IPS DF 4.7 (cell line): ENCODE measurements around the gene ERBB2.
"Not testable (repeated sequence)": the region's sequence is repeated elsewhere in the genome, so short reads cannot be mapped to it uniquely, and the experiment has no call there.

ENCODE experiments used
- DNase-seq: peaks from one replicate; pipeline ENCODE4 v3.0.0-alpha.2; 2013; ENCODE audit warnings: low spot score; ENCODE audit errors: extremely low read depth

The ERBB2 gene

DNA sequence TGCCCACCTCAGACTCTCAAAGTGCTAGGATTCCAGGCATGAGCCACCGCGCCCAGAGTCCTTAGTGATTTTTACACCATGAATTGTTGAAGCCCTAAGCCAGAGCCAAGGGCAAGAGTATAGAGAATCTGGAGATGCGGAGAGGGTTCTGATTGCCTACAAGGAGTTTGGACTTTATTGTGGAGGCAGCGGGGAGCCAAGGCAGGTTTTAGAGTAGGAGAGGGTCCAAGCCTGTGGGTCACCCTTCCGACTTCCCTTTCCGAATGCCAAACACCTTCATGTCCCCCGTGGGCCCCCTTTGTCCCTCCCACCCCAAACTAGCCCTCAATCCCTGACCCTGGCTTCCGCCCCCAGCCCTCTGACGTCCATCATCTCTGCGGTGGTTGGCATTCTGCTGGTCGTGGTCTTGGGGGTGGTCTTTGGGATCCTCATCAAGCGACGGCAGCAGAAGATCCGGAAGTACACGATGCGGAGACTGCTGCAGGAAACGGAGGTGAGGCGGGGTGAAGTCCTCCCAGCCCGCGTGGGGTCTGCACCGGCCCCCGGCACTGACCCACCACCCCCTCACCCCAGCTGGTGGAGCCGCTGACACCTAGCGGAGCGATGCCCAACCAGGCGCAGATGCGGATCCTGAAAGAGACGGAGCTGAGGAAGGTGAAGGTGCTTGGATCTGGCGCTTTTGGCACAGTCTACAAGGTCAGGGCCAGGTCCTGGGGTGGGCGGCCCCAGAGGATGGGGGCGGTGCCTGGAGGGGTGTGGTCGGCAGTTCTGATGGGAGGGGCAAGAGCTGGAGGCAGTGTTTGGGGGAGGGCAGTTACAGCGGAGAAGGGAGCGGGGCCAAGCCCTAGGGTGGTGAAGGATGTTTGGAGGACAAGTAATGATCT is 23.3 kb downstream of the ERBB2 start:
- no peak for DNase-seq

DNA sequence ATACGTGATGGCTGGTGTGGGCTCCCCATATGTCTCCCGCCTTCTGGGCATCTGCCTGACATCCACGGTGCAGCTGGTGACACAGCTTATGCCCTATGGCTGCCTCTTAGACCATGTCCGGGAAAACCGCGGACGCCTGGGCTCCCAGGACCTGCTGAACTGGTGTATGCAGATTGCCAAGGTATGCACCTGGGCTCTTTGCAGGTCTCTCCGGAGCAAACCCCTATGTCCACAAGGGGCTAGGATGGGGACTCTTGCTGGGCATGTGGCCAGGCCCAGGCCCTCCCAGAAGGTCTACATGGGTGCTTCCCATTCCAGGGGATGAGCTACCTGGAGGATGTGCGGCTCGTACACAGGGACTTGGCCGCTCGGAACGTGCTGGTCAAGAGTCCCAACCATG is 24.9 kb downstream of the ERBB2 start:
- DNase-seq = no peak

GRCh38 chr17:39725923-39726322 is 26.1 kb downstream of the ERBB2 start:
- DNase-seq = not testable (repeated sequence)

DNA sequence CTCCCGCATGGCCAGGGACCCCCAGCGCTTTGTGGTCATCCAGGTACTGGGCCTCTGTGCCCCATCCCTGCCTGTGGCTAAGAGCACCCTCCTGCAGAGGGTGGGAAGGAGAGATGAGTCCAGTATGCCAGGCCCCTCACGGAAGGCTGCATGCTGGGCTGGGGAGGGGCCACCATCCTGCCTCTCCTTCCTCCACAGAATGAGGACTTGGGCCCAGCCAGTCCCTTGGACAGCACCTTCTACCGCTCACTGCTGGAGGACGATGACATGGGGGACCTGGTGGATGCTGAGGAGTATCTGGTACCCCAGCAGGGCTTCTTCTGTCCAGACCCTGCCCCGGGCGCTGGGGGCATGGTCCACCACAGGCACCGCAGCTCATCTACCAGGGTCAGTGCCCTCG is 26.8 kb downstream of the ERBB2 start:
- no peak for DNase-seq

DNA sequence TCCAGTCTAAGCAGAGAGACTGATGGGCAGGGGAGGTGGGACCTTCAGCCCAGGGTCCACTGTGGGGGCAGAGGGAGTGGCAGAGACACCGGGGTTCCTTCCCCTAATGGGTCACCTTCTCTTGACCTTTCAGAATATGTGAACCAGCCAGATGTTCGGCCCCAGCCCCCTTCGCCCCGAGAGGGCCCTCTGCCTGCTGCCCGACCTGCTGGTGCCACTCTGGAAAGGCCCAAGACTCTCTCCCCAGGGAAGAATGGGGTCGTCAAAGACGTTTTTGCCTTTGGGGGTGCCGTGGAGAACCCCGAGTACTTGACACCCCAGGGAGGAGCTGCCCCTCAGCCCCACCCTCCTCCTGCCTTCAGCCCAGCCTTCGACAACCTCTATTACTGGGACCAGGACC is 27.7 kb downstream of the ERBB2 start:
- DNase-seq = no peak

DNA sequence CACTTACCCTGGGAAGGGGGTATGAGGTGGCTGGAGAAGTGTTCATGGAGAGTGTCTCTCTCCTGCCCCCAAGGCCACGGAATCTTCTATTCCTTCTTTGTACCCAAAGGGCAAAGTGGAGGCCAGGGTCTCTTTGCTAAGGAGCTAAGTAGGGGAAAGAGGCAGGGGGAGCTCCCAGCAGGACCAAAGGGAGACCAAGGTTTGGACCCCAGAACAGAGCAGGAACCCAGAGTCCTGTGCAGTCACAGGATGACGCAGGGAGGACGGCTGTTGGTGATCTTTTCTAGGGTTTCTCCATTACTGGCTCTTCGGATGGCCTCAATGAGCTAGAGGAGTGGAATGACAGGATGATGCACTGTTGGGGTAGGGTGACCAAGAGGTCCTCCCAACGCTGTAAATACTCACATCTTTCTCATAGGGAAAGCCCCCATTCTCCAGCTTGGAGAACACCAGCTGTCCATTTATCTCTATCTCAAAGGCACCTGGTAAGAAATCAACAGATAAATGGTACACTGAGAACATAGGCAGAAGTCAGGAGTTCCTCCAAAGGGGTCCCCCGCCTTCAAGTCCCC is 29.5 kb downstream of the ERBB2 start:
- no peak for DNase-seq

- no peak for DNase-seq
Observed at GRCh38 chr17:39730095-39730921, 30.4 kb downstream of the ERBB2 start, which contains the start of gene MIEN1. Gene MIEN1, minus strand, starts transcription at chr17:39730532. Its CDS starts 37 bp downstream, at chr17:39730495.

- DNase-seq = no peak
Observed at GRCh38 chr17:39732586-39732985, 32.7 kb downstream of the ERBB2 start.

DNA sequence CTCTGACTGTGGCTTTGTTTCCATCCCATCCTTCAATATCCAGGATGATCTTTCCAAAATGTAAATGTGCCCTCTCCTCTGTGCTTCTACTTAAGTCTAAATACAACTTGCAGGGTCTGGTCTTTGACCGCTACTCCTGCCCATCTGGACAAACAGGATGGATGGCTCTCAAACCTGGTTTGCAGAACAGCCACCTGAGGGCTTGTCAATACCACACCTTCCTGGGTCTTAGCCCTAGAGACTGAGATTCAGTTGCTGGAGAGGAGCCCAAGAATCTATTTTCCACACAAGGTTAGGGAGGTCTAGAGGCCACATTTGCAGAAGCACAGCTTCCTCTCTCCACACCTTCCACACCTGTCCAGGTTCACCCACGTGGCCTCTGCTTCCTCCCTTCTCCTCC is 36.0 kb downstream of the ERBB2 start:
- no peak for DNase-seq

- DNase-seq = no peak
Observed at GRCh38 chr17:39736319-39737165, 36.7 kb downstream of the ERBB2 start.

- DNase-seq = no peak
Observed at GRCh38 chr17:39737206-39737759, 37.4 kb downstream of the ERBB2 start.

- no peak for DNase-seq
Observed at GRCh38 chr17:39737760-39738567, 38.1 kb downstream of the ERBB2 start, which contains the start of gene GRB7. Gene GRB7, plus strand, starts transcription at chr17:39737938. Its CDS starts 4,364 bp downstream, at chr17:39742302.

DNA sequence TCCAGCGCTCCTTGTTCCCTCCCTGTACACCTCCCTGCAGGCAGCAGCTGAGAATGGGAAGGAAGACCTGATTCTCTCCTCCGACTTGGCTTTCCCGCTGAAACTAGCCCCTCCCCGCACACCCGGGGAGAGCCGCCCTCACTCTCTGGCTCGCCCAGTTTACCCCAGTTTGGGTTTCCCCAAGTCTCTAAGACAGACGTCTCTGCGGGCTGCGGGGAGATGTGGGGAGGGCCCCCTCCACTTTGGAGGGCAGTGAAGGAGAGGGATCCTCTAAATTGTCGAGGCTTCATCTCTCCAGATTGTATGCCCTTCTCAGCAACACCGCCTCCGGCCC is 38.7 kb downstream of the ERBB2 start:
- DNase-seq = no peak

- no peak for DNase-seq
Observed at GRCh38 chr17:39738983-39739884, 39.4 kb downstream of the ERBB2 start.

GRCh38 chr17:39739885-39740356 is 40.1 kb downstream of the ERBB2 start:
- no peak for DNase-seq

- DNase-seq = no peak
Observed at GRCh38 chr17:39740357-39741111, 40.7 kb downstream of the ERBB2 start.

DNA sequence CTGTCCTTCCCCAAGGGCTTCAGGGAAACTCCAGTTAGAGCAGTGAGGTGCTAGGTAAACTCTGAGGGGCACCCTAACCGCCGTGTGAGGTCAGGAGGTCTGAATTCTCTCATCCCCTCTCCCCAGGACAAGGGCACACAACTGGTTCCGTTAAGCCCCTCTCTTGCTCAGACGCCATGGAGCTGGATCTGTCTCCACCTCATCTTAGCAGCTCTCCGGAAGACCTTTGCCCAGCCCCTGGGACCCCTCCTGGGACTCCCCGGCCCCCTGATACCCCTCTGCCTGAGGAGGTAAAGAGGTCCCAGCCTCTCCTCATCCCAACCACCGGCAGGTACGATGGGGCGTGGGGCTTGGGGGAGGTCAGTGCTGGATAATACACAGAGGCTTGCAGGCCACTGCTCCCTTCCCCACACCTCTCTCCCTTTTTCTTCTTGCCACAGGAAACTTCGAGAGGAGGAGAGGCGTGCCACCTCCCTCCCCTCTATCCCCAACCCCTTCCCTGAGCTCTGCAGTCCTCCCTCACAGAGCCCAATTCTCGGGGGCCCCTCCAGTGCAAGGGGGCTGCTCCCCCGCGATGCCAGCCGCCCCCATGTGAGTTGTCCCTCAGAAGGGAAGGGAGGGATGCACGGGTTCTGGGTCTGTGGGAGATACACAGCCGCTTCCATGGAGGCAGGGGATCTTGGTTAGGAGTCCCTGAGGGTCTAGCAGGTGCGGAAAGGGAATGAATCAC is 42.4 kb downstream of the ERBB2 start:
- no peak for DNase-seq
